DMS79 treated with DMSO at 0.1 percent for 48 hours (cell line): ENCODE data around the gene C21orf91.
"Not testable (repeated sequence)": the region's sequence is repeated elsewhere in the genome, so short reads cannot be mapped to it uniquely, and the experiment has no call there.

Experiments used
- DNase-seq: peaks from one replicate; lab custom pipeline; 2025; lab: John Stamatoyannopoulos, UW

Gene C21orf91

DNA sequence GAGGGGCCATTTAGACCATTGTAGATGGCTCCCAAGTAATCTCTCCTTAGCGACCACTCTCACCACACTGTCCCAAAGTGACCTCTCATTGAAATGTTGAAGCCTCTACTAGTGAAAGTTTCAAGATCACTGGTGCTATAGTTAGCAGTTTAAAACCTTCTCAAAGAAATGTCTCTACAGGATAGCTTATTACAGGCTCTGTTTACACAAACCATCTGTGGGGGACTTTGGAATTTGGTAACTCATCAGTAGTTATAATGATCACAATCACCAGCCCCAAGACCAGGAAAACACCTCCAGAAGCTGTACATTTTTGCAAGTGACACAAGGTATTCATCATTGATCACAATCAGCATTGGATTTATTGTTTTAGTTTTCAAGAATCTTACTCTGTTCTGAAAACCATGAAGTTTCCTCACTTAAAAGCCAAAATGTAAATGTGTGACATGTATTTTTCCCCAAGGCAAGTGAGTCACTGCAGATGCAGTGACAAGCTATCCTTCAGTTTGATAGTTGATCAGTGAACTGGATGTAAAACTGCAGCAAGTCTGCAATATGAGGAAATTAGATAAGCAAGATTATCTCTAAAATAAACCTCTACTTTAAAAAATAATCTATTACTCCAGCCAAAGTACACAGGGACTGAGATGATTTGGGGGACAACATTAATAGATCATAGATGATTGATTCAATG, 41.9 kb downstream of the C21orf91 start:
- DNase-seq: no peak

DNA sequence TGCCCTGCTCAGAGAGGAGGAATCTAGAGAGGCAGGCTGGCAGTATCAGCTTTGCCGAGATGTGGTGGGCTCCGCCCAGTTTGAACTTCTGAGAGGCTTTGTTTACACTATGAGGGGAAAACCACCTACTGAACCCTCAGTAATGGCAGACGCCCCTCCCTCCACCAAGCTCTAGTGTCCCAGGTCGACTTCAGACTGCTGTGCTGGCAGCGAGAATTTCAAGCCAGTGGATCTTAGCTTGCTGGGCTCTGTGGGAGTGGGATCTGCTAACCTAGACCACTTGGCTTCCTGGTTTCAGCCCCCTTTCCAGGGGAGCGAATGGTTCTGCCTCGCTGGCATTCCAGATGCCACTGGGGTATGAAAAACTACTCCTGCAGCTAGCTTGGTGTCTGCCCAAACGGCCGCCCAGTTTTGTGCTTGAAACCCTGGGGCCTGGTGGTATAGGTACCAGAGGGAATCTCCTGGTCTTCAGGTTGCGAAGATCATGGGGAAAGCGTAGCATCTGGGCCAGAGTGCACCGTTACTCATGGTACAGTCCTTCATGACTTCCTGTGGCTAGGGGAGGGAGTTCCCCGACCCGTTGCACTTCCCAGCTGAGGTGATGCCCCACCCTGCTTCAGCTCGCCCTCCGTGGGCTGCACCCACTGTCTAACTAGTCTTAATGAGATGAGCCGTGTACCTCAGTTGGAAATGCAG, 43.6 kb downstream of the C21orf91 start:
- no peak for DNase-seq

DNA sequence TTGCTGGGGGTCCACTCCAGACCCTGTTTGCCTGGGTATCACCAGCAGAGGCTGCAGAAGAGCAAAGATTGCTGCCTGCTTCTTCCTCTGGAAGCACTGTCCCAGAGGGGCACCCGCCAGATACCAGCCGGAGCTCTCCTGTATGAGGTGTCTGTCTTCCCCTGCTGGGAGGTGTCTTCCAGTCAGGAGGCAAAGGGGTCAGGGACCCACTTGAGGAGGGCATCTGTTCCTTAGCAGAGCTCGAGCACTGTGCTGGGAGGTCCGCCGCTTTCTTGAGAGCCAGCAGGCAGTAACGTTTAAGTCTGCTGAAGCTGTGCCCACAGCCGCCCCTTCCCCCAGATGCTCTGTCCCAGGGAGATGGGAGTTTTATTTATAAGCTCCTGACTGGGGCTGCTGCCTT, 44.1 kb downstream of the C21orf91 start:
- DNase-seq: not testable (repeated sequence)

DNA sequence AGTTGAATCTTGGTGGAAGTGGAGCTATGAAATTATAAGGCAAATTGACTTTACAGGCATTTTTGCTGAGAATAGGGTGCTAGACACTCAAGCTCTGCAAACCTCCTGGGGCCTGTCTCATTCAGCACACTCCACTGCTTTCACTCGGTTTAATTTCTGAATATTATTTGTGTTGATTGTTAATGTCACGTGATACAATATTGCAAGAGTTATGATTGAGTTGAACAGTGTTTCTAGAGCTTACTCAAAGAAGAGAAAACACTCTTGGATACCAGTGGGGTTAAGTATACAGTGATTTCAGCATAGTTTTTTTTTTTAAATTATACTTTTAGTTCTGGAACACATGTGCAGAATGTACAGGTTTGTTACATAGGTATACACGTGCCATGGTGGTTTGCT, 49.7 kb downstream of the C21orf91 start:
- no peak for DNase-seq

DNA sequence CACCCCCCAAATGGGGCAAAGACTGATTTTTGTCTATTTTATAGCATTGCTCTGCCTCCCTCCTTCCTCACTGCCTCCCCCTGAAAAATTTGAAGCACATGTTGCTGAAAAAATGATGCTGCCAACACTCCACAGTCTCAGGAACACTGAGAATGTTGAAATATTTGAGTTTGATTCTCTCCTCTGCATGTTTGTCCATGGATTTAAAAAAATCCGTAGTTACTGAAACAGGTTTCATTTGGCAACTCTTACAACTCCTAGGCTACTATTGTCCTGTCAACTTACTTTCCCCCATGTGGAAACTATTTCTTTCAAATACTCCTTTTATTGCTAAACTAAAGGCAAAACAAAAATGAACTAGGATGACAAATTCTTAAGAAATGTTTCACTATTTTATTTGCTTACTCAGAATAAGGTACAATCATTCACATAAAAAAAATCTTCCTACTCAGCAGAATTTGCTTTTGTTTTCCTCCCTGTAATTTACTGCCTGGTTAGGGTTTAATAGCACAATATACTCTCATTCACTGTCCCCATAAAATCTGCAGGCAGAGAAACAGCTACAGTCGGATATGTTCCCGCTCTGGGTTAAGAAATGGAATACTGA, 50.2 kb downstream of the C21orf91 start:
- DNase-seq: no peak

DNA sequence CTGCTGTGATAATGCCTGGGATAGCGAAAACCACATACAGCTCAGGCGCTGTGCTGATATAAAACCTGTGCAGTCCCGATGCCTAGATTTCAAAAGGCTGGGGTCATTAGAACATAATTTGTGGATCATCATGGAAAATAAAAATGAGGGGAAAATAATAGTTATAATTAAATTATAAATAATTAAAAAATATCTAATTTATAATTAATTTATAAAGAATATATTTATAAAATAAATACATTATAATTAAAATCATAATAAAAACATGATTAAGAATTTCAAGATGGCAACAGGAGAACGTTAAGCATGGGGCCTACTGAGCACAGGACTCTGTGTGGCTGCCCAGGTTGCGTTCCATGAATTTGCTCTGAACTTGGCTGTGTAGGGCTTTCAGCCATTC, 53.9 kb downstream of the C21orf91 start:
- no peak for DNase-seq

DNA sequence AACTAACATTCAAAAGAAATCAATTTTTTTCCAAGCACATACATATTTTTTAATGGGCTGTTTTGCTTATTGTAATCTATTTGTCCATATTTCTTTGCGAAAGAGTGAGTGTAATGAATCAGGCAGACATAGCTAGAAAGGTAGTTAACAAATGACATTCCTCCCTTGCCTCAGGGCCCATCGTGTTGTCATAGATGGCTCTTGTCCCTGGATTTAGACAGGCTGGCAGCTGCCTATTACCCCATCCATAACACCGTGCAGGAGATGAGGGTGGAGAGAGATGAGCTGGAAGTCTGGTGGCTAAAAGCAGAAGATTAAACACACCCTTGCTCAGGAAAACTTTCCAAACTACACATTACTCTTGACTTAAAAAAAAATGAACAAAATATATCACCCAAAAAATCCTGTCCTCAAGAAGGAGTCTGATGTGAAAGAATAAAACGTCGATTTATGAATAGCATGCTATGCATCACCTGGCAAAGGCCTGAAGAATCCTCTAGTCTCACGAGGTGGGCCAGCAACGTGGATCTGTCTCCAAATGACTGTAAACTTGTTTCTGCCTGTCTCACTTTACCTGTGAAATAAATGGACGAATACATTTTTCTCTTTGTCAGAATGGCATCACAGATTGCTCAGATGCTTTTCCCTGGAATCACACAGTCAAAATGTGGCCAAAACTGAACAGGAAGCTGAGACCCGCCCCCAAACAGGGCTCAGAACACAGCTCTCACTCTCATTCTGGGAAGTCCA, 55.7 kb downstream of the C21orf91 start:
- no peak for DNase-seq

DNA sequence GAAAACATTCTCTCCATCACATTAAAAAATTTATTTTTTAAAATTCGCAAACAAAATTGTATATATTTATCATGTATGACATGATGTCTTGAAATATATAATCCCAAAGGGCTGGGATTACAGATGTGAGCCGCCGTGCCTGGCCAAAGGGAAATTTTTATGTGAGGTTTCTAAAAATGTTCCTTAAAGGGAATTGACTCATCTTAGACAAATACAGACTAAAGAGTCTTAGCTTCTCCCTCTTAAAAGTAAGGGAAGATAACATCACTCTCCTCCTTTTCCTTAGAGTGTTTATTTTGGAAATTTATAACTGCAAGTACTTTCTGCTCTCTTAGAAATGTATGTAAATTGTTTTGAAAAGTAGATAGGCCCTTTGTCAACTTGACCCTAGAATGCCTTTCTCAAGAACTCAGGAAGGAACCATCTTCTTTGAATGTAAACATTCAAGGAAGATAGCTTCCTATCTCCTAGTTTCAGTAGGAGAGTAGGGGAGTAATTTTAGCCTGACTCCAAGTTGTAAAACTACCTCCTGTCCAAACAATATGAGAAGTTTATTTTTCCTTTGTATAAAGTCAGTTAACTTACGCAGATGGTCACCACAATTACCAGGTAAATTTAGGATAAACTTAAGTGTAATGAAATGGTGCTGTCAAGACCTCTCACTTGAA, 59.5 kb downstream of the C21orf91 start:
- DNase-seq: no peak

DNA sequence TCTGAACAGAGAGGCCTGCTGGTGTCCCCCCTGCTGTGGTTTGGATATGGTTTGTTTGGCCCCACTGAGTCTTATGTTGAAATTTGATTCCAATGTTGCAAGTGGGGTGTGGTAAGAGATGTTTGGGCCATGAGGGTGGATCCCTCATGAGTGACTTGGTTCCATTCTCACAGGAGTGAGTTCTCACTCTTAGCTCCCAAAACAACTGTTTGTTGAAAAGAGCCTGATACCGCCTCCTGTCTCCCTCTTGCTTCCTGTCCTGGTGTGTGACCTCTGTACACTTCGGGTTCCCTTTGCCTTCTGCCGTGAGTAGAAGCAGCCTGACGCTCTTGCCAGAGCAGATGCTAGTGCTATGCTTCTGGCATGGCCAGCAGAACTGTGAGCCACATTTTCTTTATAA, 60.5 kb downstream of the C21orf91 start:
- no peak for DNase-seq

DNA sequence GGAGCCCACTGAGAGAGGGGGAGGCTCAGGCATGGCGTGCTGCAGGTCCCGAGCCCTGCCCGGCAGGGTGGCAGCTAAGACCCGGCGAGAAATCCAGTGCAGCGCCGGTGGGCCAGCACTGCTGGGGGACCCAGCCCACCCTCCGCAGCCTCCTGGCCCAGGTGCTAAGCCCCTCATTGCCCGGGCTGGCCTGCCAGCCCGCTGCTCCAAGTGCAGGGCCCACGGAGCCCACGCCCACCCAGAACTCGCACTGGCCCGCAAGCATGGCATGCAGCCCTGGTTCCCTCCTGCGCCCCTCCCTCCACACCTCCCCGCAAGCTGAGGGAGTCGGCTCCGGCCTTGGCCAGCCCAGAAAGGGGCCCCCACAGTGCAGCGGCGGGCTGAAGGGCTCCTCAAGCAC, 61.5 kb downstream of the C21orf91 start:
- no peak for DNase-seq

DNA sequence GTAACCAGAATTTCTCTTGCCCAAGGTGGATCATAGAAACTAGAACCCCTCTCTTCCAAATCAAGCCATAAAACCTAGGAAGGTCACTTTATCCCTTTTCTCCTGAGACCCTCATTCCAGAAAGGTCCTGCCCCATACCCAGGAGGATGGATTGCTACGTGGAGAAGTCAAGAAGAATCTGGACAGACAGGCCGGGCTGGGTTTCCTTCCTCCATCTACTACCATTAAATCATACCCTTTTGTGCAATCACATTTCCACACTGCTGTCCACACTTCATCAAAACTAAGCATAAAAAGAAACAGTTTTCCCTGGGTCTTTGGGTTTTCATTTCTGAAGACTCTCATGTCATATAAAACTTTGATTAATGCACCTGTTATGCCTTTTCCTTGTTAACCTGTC, 65.4 kb downstream of the C21orf91 start:
- DNase-seq: no peak

DNA sequence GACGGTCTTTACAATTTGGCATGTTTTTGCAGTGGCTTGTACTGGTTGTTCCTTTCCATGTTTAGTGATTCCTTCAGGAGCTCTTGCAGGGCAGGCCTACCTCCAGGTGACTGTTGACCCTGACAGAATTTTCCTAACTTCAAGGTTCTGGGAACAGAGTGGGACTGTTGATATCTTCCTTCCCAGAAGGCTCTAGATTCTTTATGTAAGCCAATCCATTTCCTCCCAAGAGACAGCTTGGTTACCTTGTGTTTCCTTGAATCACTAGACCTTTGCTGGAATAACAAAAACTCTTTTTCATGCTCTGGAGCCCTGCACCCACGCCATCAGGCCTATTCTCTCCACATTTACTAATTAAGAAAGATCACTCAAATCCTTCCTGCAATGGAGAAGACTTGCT, 67.0 kb downstream of the C21orf91 start:
- no peak for DNase-seq

DNA sequence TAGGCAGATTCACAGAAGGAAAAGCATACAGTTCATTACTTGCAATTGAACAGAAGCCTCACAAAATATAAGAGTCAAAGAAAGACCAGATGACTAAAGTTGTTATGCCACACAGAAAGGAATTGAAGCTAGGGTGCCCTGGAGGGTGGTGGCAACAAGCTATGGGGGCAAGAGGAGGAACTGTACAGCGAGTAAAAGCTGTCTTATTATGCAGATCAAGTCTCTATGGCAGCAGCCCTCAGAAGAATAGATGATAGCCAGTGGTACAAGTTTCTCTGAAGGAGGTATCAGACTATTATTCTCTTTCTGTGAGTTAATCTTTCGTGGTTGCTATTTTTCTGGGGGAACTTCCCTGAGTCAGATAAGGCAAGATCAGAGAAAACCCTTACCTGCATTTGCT, 72.2 kb downstream of the C21orf91 start:
- DNase-seq: no peak

DNA sequence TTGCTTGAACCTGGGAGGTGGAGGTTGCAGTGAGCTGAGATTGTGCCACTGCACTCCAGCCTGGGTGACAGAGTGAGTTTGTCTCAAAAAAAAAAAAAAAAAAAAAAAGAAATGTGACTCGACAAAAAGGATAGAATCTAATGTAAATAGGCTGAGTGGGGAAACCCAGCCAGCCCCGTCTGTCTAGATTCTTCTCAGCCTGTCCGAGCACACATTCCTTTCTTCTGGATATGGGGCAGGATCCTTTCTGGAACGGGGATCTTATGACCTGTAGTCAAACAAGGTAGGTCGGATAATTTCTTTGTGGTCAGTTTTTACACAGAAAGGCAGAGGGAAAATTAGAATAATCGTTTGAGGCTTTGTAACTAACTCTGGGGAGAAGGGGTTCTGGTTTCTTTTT, 74.1 kb downstream of the C21orf91 start:
- DNase-seq: no peak

DNA sequence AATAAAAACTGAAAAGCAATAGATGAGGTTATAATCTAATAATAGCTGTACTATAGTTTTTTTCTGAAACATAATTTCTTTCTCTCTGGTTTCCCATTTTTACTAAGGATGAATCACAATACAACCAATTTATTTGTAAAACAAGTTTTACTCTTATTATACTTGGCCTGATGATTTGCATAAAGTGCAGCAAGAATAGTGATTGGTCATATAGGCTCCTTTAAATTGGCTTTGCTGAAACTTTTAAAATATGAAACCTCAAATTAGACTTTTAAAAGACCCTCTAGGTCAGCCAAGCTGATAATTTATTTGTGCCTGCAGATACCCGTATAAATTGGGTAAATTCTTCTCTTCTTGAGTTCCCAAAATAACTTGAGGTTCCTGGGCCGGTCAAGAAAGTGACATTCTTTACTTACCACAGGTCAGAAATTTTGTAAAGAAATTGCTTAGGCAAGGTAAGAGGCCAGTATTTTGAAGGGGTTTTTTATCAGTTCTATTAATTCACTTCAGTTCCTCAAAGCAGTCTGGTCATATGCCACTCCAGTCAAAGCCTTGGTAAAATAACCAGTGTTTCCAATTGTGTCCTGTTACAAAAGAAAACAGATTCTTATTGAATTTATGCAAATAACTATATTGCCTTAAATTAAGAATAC, 76.1 kb downstream of the C21orf91 start:
- no peak for DNase-seq

DNA sequence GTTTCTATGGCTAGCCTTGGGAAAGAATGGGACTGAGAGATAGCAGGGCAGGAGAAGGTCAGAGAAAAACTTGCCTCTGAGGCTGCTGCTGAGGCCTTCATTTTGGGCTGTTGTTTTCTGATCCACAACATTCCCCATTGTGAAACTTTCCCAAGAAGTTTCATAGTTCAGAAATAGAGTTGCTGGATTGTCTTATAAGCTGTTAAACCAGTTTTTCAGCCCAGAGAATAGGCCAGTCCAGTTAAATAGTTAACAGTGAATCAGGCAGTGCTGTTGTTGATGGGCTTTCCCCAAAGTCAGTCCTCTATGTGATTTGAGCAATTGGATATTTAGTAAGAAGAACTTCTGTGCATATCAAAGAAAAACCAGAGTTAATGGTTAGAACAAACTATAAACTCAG, 77.0 kb downstream of the C21orf91 start:
- no peak for DNase-seq
